HTERT RPE-1 (cell line): ENCODE measurements around the gene MAML1.

Source experiments
- in situ Hi-C: fragments of 300-500 bp; cut with MboI; formaldehyde crosslinking; loops from 4 replicates; pipeline ENCODE4 v1.14.3; 2020; ENCODE audit warnings: low sequenced_read_pairs

Gene MAML1

DNA sequence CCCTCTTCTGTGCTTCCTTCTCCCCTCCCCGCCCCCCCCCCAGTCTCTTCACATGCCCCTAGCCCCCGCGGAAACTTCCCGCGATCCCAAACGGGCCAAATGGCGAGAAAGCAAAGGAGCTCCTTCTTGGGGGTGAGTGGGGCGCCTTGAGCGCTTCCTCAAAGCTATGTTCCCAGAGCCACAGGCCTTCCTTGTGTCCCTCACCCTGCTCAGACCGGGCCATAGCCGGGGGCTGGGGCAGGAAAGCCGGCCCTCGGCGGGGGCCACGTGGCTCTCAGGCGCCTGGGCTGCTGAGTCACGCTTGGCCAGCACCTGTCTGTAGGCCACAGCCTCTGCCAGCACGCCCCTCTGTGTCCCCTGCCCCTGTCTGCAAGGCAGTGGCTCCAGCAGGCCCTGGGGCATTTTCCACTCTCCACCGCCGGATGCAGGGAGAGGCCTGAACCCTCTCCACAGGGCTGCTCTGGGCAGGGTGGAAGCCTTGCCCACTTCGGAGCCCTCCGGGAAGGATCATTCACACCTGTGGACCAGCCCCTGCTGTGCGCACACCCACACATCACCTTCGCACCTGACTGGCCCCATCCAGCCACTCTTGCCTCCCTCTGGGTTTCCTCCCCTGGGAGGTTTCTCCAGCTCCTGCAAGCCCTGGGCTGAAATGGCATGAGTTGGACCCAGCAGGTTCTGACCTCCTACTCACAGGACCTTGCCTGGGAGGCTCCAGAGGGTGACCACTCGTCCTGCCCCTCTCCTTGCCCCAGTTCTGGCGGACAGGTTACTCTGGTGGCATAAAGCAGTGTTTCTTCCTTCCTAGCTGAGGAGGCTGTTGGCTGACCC is 86.9 kb downstream of the MAML1 start:
- in situ Hi-C loops, result no loop called here

DNA sequence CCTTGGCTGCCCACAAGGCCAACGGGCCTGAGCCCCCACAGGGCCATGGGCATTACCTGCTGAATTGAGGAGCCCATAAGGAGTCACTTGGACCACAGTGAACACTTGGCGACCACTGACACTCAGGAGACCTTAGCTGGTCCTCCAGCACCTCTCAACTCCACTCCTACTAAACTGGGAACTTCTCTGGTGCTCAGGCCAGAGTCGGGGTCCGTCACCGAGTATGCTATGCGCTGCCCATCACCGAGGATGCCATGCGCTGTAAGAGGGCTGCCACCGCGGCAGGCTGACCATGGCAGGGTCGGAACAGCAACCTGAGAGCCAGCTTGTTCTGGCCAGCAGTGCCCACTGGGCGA is 87.5 kb downstream of the MAML1 start:
- in situ Hi-C loops, result no loop called here

DNA sequence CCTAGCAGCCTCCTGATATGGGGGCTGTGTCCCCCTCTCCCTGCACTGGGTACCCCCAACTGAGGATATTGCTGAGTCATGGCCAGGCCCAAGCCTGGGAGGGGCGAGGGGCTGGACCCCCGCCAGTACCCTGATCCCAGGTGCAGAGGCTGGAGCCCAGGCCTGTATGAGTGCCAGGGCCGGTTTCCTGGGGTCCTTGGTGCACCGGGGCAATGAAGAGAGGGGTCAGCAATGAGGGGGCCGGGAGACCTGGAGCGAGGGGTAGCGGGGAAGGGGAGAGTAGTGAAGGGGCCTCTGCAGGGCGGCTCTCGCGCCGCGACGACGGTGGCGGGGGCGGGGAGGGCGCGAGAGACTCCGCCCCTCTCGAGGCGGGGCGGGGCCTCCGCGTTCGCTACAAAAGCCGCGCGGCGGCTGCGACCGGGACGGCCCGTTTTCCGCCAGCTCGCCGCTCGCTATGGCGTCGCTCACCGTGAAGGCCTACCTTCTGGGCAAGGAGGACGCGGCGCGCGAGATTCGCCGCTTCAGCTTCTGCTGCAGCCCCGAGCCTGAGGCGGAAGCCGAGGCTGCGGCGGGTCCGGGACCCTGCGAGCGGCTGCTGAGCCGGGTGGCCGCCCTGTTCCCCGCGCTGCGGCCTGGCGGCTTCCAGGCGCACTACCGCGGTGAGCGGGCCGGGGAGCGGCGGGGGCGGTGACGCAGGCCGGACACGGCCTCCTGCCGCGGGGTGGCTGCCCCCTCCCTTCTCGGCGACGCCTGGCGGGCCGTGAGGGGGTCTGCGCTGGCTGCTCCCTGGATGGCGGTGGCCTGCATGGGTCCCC is 88.1 kb downstream of the MAML1 start, which contains the start of gene SQSTM1:
Gene SQSTM1 (plus strand): TSS at position 423 of the 815 bp plus-strand sequence. CDS start 32 bp downstream, at position 455.
- in situ Hi-C loops, result no loop called here

DNA sequence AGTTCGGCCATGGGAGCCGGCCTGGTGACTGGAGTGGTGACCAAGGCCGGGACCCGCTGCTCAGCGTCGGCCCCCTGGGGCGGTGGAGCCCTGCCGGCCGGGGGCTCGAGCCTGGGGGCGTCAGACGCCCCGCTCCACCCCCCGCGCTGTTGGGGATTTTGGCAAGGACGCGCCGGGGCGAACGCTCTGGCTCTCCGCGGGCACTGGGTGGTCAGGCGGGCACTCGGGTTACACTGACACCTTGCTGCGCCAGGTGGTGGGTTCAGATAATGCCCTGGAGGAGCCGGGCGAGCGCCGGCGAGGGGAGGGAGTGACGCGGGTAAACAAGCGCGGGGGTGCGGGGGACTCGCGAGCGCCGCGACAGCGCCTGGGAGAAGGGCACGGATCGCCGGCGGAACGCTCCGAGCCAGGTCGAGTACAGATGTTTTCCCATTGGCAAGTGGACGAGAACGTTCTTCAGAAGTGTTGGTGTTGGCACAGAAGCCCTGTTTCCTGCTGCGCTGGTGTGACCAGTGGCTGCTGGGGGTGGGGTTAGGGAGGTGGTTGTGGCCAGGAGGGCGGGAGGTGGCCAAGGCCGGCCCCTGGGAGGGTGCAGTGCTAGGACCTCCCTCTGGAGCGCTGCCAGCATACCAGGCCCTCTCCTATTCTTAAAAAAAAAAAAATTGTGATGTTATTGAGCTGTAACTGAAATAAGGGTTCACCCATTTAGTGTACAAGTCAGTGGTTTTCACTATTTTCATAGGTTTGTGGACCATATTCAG is 88.9 kb downstream of the MAML1 start:
- in situ Hi-C loops, result no loop called here

DNA sequence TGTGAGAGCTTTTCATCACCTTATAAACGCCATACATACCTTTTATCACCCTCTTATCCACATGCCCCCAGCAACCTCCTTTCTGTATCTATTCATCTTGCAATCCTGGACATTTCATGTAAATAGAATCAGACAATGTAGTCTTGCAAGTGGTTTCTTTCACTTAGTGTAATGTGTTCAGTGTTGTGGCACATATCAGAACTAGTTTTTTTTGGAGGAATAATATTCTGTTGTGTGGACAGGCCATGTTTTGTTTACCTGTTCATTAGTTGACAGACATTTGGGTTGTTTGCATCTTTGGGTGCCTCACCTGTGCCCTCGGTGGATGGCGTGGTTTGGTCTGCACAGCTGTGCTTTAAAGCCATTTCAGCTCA is 89.4 kb downstream of the MAML1 start:
- in situ Hi-C loops, result no loop called here

DNA sequence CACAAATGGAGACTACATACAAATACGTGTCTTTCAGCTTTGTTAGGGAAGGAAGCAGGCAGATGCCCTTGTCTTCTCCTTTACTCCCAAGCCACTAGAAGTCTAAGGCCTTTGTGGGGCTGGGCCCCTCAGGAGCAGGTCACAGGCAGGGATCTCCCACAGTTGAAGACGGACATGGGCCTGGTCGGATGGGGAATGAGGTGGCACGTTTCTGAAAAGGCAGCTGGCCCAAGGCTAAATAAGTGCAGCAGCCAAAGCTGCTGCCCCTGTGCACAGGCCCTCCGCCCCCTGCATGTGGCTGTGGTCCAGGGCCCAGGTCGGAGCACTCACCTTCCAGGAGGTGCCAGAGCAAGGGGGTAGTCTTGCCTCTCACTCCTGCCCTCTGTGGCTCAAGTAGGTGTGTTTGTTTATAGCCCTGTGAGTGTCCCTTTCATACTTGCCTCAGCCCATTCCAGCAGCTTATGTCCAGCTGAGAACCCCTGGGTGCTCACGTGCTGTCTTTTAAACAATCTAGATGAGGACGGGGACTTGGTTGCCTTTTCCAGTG is 89.9 kb downstream of the MAML1 start:
- in situ Hi-C loops, result no loop called here

DNA sequence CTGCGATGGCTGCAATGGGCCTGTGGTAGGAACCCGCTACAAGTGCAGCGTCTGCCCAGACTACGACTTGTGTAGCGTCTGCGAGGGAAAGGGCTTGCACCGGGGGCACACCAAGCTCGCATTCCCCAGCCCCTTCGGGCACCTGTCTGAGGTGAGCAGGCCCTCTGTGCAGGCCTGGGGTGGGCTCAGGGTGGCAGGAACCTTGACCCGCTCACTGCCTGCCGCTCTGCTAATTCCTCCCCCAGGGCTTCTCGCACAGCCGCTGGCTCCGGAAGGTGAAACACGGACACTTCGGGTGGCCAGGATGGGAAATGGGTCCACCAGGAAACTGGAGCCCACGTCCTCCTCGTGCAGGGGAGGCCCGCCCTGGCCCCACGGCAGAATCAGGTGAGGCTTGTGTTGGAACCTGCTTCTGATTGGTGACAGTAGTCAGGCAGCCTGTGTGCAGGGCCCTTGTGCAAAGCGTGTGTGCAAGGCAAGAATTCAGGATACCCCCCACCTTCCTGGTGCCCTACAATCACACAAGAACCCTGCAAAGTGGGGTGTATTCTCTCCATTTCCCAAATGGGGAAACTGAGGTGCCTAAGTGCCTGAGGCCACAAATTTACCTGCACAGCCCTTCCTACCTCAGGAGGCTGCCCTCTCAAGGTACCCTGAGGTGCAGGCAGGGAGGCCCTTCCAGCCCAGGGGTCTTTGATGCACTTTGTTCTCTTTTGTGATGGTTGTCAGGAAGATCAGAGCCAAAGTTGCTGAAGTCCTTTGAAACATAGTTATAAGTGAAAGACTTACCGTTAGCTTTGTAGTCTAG is 91.5 kb downstream of the MAML1 start:
- in situ Hi-C loops, result no loop called here

DNA sequence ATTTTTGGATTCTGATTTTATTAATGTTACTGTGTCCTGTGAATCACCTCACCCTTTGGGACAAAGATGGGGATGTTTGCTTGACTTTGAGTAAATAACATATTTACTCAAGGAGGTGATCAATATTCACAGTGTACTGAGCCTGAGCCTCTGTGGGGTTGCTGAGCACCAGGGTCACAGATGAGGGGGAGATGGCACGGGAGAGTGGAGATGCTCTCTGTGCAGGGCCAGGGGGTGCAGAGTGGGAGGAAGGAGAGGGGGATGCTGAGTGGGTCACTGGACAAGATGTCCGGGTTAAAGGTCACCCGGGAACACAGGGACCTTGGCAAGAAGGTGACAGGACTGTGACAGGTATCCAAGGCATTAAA is 92.1 kb downstream of the MAML1 start:
- in situ Hi-C loops, result no loop called here

DNA sequence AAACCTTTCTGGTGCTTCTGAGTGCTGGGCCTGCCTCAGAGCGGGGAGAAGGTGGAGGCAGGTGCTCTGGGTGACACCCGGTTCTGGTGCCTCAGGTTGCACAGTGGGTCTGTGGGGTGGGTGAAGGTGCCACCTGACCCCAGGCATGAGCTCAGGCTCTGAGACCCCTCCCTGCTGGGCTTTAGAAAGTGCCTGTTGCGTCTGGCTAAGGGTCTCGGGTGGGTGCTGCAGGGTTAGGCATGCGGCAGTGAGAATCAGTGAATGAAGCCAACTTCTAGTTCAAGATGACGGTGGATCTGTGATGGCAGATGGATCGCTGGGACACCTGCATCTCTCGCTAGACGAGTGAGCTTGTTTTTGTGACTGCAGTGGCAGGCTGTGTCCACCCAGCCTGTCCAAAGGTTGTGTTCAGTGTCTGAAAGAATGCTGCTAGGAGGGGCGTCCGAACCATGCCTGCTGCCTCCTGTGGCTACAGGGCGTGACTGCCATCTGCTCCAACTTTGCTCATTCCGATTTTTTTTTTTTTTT is 93.1 kb downstream of the MAML1 start:
- in situ Hi-C loops, result no loop called here
